Vagina (tissue), 2 donors: ENCODE results near the gene CCNG2. TPM values are rescaled to one million over a fixed set of nuclear protein-coding genes. Genes with fewer than 3 reads are reported as not detected.

Experiments
- DNase-seq, 2 donors: peaks; one replicate each; pipeline ENCODE4 v3.0.0-alpha.2; 2017; ENCODE audit errors: extremely low spot score in 2 of 2
- H3K27ac ChIP-seq: fragments of 200-600 bp; sonication (generic); one replicate; pipeline ENCODE4 v1.5.1; 2019
- H3K27me3 ChIP-seq: fragments of 200-600 bp; sonication (generic); one replicate; pipeline ENCODE4 v1.5.1; 2019
- H3K36me3 ChIP-seq, 2 donors: fragments of 200-600 bp; sonication (generic); one replicate each; pipeline ENCODE4 v1.5.1; 2017 to 2019
- H3K4me1 ChIP-seq: fragments of 200-600 bp; sonication (generic); one replicate; pipeline ENCODE4 v1.5.1; 2019
- H3K4me3 ChIP-seq, 2 donors: fragments of 200-600 bp; sonication (generic); 1 replicate in 1 of 2; 2 replicates in 1 of 2; pipeline ENCODE4 v1.5.1; 2016 to 2019
- H3K9me3 ChIP-seq: fragments of 200-600 bp; sonication (generic); one replicate; pipeline ENCODE4 v1.5.1; 2019
- CTCF ChIP-seq, 3 experiments: fragments of 450-650 bp in 2 of 3; fragments of 200-600 bp in 1 of 3; sonication (generic) in 1 of 3; IDR thresholded peaks; one replicate each; pipeline ENCODE4 v1.5.1; 2017 to 2019; ENCODE audit warnings: antibody characterized with exemption in 3 of 3, mild to moderate bottlenecking in 2 of 3, moderate library complexity in 2 of 3
- POLR2A ChIP-seq, 2 donors: fragments of 450-650 bp; IDR thresholded peaks; one replicate each; pipeline ENCODE4 v1.6.1; 2017; ENCODE audit warnings: antibody characterized with exemption in 2 of 2, mild to moderate bottlenecking in 2 of 2, moderate library complexity in 2 of 2
- POLR2AphosphoS5 ChIP-seq, 2 donors: sonication (generic); formaldehyde crosslinking; IDR thresholded peaks; one replicate each; pipeline ENCODE4 v1.9.0; 2017; ENCODE audit warnings: antibody characterized with exemption in 2 of 2, mild to moderate bottlenecking in 2 of 2, low read depth in 1 of 2; ENCODE audit not compliant: insufficient read depth in 1 of 2
- intact Hi-C: fragments of 100-400 bp; cut with DNase I; formaldehyde crosslinking; loops from one replicate; pipeline ENCODE4 v1.15.1; 2023
- total RNA-seq: library from RNA; depleted of rRNA; stranded (reverse); fragments of >200 nt; gene quantifications from one replicate; pipeline ENCODE4 v1.2.3, GENCODE V29; 2016

CCNG2 gene
- total RNA-seq, 1 donor from 2014 or later = 31.4 TPM

GRCh38 chr4:77179519-77179918 is 22.5 kb downstream of the CCNG2 start:
- H3K27ac ChIP-seq = no peak overlapping the region
- H3K36me3 ChIP-seq = no peaks in the 10 kb centered on the region
- no peak for DNase-seq
- no peaks in the 10 kb centered on the region for H3K9me3 ChIP-seq
- intact Hi-C loops = no loop called here
- no peaks in the 10 kb centered on the region for H3K27me3 ChIP-seq
- TF ChIP-seq POLR2A (IDR thresholded peaks at IDR 0.05) (no peak), POLR2AphosphoS5 (IDR thresholded peaks at IDR 0.05; ENCODE audit: insufficient read depth in 1 of 2, low read depth in 1 of 2) (no peak), CTCF (IDR thresholded peaks at IDR 0.05) (no peak)
- H3K4me1 ChIP-seq = no peaks in the 10 kb centered on the region
- no peak overlapping the region for H3K4me3 ChIP-seq

- H3K4me1 ChIP-seq = no peaks in the 10 kb centered on the region
- H3K9me3 ChIP-seq = no peaks in the 10 kb centered on the region
- H3K36me3 ChIP-seq = no peaks in the 10 kb centered on the region
- H3K4me3 ChIP-seq = no peak overlapping the region
- H3K27me3 ChIP-seq = no peaks in the 10 kb centered on the region
- TF ChIP-seq CTCF (IDR thresholded peaks at IDR 0.05) (no peak), POLR2AphosphoS5 (IDR thresholded peaks at IDR 0.05; ENCODE audit: insufficient read depth in 1 of 2, low read depth in 1 of 2) (no peak), POLR2A (IDR thresholded peaks at IDR 0.05) (no peak)
- H3K27ac ChIP-seq = no peak overlapping the region
- no peak for DNase-seq
- intact Hi-C loops = no loop called here
These were observed 24.7 kb downstream of the CCNG2 start for GRCh38 chr4:77181720-77182119.

- DNase-seq = peak in 1 of 2 donors; percentile 27
- no peaks in the 10 kb centered on the region for H3K27me3 ChIP-seq
- intact Hi-C loops = no loop called here
- H3K36me3 ChIP-seq = no peaks in the 10 kb centered on the region
- no peak overlapping the region for H3K4me3 ChIP-seq
- H3K4me1 ChIP-seq = no peaks in the 10 kb centered on the region
- H3K27ac ChIP-seq = no peak overlapping the region
- H3K9me3 ChIP-seq = no peaks in the 10 kb centered on the region
- TF ChIP-seq POLR2A (IDR thresholded peaks at IDR 0.05) (no peak), CTCF (IDR thresholded peaks at IDR 0.05) (no peak), POLR2AphosphoS5 (IDR thresholded peaks at IDR 0.05; ENCODE audit: insufficient read depth in 1 of 2, low read depth in 1 of 2) (no peak)
These were observed 26.9 kb downstream of the CCNG2 start for GRCh38 chr4:77183777-77184420.

GRCh38 chr4:77184974-77185373 is 28.0 kb downstream of the CCNG2 start:
- Histone ChIP-seq H3K36me3 (no peaks in the 10 kb centered on the region), H3K27me3 (no peaks in the 10 kb centered on the region), H3K9me3 (no peaks in the 10 kb centered on the region), H3K27ac (no peak overlapping the region), H3K4me1 (no peaks in the 10 kb centered on the region), H3K4me3 (no peak overlapping the region)
- intact Hi-C loops = no loop called here
- TF ChIP-seq POLR2A (IDR thresholded peaks at IDR 0.05) = no peak
- no peak for TF ChIP-seq POLR2AphosphoS5 (IDR thresholded peaks at IDR 0.05; ENCODE audit: insufficient read depth in 1 of 2, low read depth in 1 of 2)
- no peak for TF ChIP-seq CTCF (IDR thresholded peaks at IDR 0.05)
- peak in 1 of 2 donors; percentile 11 for DNase-seq

GRCh38 chr4:77185686-77186085 is 28.7 kb downstream of the CCNG2 start:
- no peak for TF ChIP-seq POLR2A (IDR thresholded peaks at IDR 0.05)
- TF ChIP-seq CTCF (IDR thresholded peaks at IDR 0.05) = no peak
- no peak for TF ChIP-seq POLR2AphosphoS5 (IDR thresholded peaks at IDR 0.05; ENCODE audit: insufficient read depth in 1 of 2, low read depth in 1 of 2)
- intact Hi-C loops = no loop called here
- H3K4me3 ChIP-seq = no peak overlapping the region
- no peak overlapping the region for H3K27ac ChIP-seq
- no peaks in the 10 kb centered on the region for H3K36me3 ChIP-seq
- no peaks in the 10 kb centered on the region for H3K9me3 ChIP-seq
- no peak for DNase-seq
- no peaks in the 10 kb centered on the region for H3K27me3 ChIP-seq
- H3K4me1 ChIP-seq = no peaks in the 10 kb centered on the region
